RPMI7951 (cell line): ENCODE results near the gene KIF11. TPM values are rescaled to one million over a fixed set of nuclear protein-coding genes. Genes with fewer than 3 reads are reported as not detected.

ENCODE experiments used
- DNase-seq: peaks from one replicate; pipeline ENCODE4 v3.0.0-alpha.2; 2012; ENCODE audit warnings: low read depth
- total RNA-seq: library from RNA; depleted of rRNA; stranded (reverse); fragments of >200 nt; shearing (Covaris generic); gene quantifications from 2 replicates; pipeline ENCODE4 v1.2.3, GENCODE V29; 2014

KIF11 gene
- total RNA-seq, 1 experiment from 2014 or later: 66.2 TPM

- peak; percentile 76 for DNase-seq
Observed at GRCh38 chr10:92590623-92591549, 2.0 kb upstream of the KIF11 start.

GRCh38 chr10:92591550-92592022 is 1.3 kb upstream of the KIF11 start:
- peak; percentile 92 for DNase-seq

- DNase-seq: no peak
Observed at GRCh38 chr10:92593619-92594588, 974 bp downstream of the KIF11 start.

- DNase-seq: no peak
Observed at GRCh38 chr10:92595505-92595904, 2.6 kb downstream of the KIF11 start.

GRCh38 chr10:92598321-92598720 is 5.4 kb downstream of the KIF11 start:
- DNase-seq: peak; percentile 29

- DNase-seq: no peak
Observed at GRCh38 chr10:92604841-92605240, 11.9 kb downstream of the KIF11 start.

- DNase-seq: no peak
Observed at GRCh38 chr10:92615515-92615914, 22.6 kb downstream of the KIF11 start.

GRCh38 chr10:92619368-92619767 is 26.4 kb downstream of the KIF11 start:
- no peak for DNase-seq

GRCh38 chr10:92627845-92628480 is 35.0 kb downstream of the KIF11 start:
- DNase-seq: no peak

GRCh38 chr10:92629945-92630344 is 37.0 kb downstream of the KIF11 start:
- DNase-seq: no peak

GRCh38 chr10:92638037-92638436 is 45.1 kb downstream of the KIF11 start:
- DNase-seq: no peak

- DNase-seq: peak; percentile 5
Observed at GRCh38 chr10:92640107-92640506, 47.2 kb downstream of the KIF11 start.

GRCh38 chr10:92641492-92641891 is 48.6 kb downstream of the KIF11 start:
- DNase-seq: no peak

- DNase-seq: no peak
Observed at GRCh38 chr10:92644921-92645320, 52.0 kb downstream of the KIF11 start.

- DNase-seq: peak; percentile 12
Observed at GRCh38 chr10:92650864-92651263, 57.9 kb downstream of the KIF11 start.

- no peak for DNase-seq
Observed at GRCh38 chr10:92655426-92655825, 62.5 kb downstream of the KIF11 start.

GRCh38 chr10:92656266-92656961 is 63.5 kb downstream of the KIF11 start:
- no peak for DNase-seq

- DNase-seq: no peak
Observed at GRCh38 chr10:92657024-92657423, 64.1 kb downstream of the KIF11 start.

GRCh38 chr10:92662848-92663247 is 69.9 kb downstream of the KIF11 start:
- no peak for DNase-seq

GRCh38 chr10:92664322-92664721 is 71.4 kb downstream of the KIF11 start:
- DNase-seq: no peak

- DNase-seq: no peak
Observed at GRCh38 chr10:92667078-92667477, 74.1 kb downstream of the KIF11 start.
